Activated CD4-positive, CD25-positive, alpha-beta regulatory T cell treated with anti-CD3 and anti-CD28 coated beads, Interleukin-2, amount 50 U/mL, for 24 hours (primary cell): ENCODE data around the gene SPEF2.

Experiments
- ATAC-seq, 2 donors: fragments of 150-1000 bp; cut with Tn5 transposase; one replicate each; pipeline ENCODE4 v1.10.0; 2021; ENCODE audit warnings: mild to moderate bottlenecking in 1 of 2, moderate library complexity in 1 of 2

SPEF2 gene

DNA sequence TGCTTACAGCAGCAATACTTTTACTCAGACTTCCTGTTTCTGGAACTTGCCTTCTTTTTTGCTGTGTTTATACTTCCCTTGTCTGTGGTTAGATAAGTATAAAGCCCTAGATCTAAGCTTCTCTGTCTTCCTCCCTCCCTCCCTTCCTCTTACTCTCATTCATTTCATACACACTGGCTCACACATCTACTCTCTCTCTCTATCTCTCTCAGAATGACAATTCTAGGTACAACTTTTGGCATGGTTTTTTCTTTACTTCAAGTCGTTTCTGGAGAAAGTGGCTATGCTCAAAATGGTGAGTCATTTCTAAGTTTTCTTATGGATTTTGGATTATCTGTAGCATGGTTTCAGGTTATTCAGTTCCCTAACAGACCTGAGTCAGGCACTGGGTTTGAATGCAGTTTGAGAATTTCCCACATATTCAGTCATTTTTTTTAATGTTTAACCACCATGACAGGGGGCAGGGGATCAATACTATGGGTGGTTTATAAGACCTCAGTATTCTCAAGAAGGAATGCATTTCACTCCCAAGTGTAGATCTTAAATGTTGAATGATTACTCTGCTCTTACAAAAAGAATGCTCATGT, 239.2 kb downstream of the SPEF2 start, which contains the start of gene IL7R:
IL7R (plus strand) TSS at position 127 of the 587 bp plus-strand sequence; CDS start at position 214, 87 bp downstream.
- peak; percentile 46 for ATAC-seq

- ATAC-seq: peak; percentile 8 to 14
Measured at GRCh38 chr5:35857606-35858205, 240.0 kb downstream of the SPEF2 start.

GRCh38 chr5:35859101-35859661, 241.5 kb downstream of the SPEF2 start:
- no peak for ATAC-seq

GRCh38 chr5:35860686-35861085, 243.0 kb downstream of the SPEF2 start:
- ATAC-seq: no peak

DNA sequence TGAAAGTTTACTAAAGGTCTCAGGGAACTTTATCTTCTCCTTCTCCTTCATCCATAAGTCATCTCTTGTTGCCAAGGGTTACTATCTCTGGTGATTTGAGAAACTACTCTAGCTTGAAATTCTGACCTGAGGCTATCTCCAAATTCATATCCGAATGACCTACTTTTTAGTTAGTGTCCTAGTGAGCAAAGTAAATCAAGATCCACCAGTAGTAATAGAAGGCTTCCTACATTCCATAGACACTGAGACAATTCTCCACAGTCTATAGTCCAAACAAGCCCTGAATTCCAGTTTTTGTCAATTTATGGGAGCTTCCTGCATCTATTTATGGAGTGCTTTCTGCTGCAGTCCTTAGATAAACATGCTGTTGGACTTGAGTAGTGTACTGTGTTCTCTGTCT, 244.1 kb downstream of the SPEF2 start:
- ATAC-seq: no peak

GRCh38 chr5:35862126-35862525, 244.5 kb downstream of the SPEF2 start:
- ATAC-seq: no peak

GRCh38 chr5:35863159-35863558, 245.5 kb downstream of the SPEF2 start:
- ATAC-seq: peak; percentile 34 to 60
